Measurements from ENCODE around the gene GJB2. TPM values are rescaled to one million over a fixed set of nuclear protein-coding genes. Genes with fewer than 3 reads are reported as not detected.
A peak's percentile ranks its signal among the peaks of the same experiment; 100 is the strongest.

The GJB2 gene
- total RNA-seq, 2 donors from 2014 or later: 41.5 to 50.4 TPM

- DNase-seq: no peak
- H3K36me3 ChIP-seq: no peaks in the 10 kb centered on the region
- peaks cover 10% of the 10 kb centered on the region for H3K27me3 ChIP-seq
- no peak overlapping the region for H3K9ac ChIP-seq (ENCODE audit: low read depth in 2 of 2, low read length in 2 of 2)
- no peak overlapping the region for H3K27ac ChIP-seq
- H3K4me1 ChIP-seq: no peaks in the 10 kb centered on the region
- TF ChIP-seq, protein P1, sequence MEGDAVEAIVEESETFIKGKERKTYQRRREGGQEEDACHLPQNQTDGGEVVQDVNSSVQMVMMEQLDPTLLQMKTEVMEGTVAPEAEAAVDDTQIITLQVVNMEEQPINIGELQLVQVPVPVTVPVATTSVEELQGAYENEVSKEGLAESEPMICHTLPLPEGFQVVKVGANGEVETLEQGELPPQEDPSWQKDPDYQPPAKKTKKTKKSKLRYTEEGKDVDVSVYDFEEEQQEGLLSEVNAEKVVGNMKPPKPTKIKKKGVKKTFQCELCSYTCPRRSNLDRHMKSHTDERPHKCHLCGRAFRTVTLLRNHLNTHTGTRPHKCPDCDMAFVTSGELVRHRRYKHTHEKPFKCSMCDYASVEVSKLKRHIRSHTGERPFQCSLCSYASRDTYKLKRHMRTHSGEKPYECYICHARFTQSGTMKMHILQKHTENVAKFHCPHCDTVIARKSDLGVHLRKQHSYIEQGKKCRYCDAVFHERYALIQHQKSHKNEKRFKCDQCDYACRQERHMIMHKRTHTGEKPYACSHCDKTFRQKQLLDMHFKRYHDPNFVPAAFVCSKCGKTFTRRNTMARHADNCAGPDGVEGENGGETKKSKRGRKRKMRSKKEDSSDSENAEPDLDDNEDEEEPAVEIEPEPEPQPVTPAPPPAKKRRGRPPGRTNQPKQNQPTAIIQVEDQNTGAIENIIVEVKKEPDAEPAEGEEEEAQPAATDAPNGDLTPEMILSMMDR (IDR thresholded peaks at IDR 0.05): no peak
- intact Hi-C loops (cut with DNase I): no loop called here
- H3K4me3 ChIP-seq: no peak overlapping the region
- H3K9me3 ChIP-seq: no peaks in the 10 kb centered on the region
These were observed 14.6 kb downstream of the GJB2 start for GRCh38 chr13:20178156-20178555.

GRCh38 chr13:20177049-20177831 lies 15.5 kb downstream of the GJB2 start:
- H3K27me3 ChIP-seq: peaks cover 10% of the 10 kb centered on the region
- H3K36me3 ChIP-seq: no peaks in the 10 kb centered on the region
- H3K9me3 ChIP-seq: no peaks in the 10 kb centered on the region
- TF ChIP-seq, protein P1 (IDR thresholded peaks at IDR 0.05): no peak
- H3K9ac ChIP-seq (ENCODE audit: low read depth in 2 of 2, low read length in 2 of 2): no peak overlapping the region
- no peak overlapping the region for H3K27ac ChIP-seq
- H3K4me3 ChIP-seq: no peak overlapping the region
- no peaks in the 10 kb centered on the region for H3K4me1 ChIP-seq
- no peak for DNase-seq
- intact Hi-C loops (cut with DNase I): no loop called here

GRCh38 chr13:20175907-20176652 lies 16.7 kb downstream of the GJB2 start:
- no peaks in the 10 kb centered on the region for H3K36me3 ChIP-seq
- TF ChIP-seq, protein P1 (IDR thresholded peaks at IDR 0.05): no peak
- H3K27me3 ChIP-seq: peaks cover 10% of the 10 kb centered on the region
- H3K4me3 ChIP-seq: no peak overlapping the region
- no peak overlapping the region for H3K27ac ChIP-seq
- no peak overlapping the region for H3K9ac ChIP-seq (ENCODE audit: low read depth in 2 of 2, low read length in 2 of 2)
- H3K9me3 ChIP-seq: no peaks in the 10 kb centered on the region
- intact Hi-C loops (cut with DNase I): no loop called here
- no peak for DNase-seq
- H3K4me1 ChIP-seq: no peaks in the 10 kb centered on the region

GRCh38 chr13:20175406-20175794 lies 17.3 kb downstream of the GJB2 start:
- TF ChIP-seq, protein P1 (IDR thresholded peaks at IDR 0.05): no peak
- no peaks in the 10 kb centered on the region for H3K9me3 ChIP-seq
- peaks cover 10% of the 10 kb centered on the region for H3K27me3 ChIP-seq
- intact Hi-C loops (cut with DNase I): no loop called here
- H3K4me3 ChIP-seq: no peak overlapping the region
- H3K36me3 ChIP-seq: no peaks in the 10 kb centered on the region
- H3K27ac ChIP-seq: no peak overlapping the region
- DNase-seq: no peak
- no peaks in the 10 kb centered on the region for H3K4me1 ChIP-seq
- no peak overlapping the region for H3K9ac ChIP-seq (ENCODE audit: low read depth in 2 of 2, low read length in 2 of 2)

DNA sequence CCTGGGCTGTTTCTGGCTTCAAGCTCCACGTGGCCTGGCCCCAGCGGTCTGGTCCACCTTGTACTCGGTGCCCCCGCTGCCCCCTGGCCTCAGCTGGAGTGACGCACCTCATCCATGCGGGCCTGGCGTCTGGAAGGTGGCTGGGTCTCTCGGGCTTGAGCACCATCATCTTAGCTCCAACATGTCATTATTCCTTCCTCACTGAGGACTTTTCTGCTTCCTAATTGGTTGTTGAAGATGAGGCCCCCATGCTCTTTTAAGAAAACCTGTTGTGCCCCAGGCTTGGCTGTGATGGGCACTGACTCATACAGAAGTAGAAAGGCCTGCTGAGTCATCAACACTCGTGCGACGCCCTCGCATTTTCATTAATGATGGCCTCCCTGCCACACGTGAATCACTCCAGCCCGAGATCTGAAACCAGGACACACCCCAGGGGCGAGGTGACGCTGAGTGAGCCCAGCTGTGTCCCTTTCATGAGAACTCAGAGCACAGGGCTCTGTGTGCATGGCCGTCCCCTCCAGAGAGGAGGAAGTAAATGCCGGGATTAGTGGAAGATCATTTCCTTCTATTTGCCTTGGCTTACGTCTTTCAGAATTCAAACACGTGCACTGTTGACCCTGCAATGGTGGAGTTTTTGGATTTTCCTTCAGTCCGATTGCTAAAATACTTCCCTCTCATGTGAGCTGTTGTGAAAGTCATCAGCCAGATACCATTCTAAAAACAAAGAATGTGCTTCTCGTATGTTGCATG lies 17.9 kb downstream of the GJB2 start:
- no peaks in the 10 kb centered on the region for H3K36me3 ChIP-seq
- H3K4me1 ChIP-seq: no peaks in the 10 kb centered on the region
- H3K4me3 ChIP-seq: no peak overlapping the region
- intact Hi-C loops (cut with DNase I): no loop called here
- no peaks in the 10 kb centered on the region for H3K9me3 ChIP-seq
- TF ChIP-seq, protein P1 (IDR thresholded peaks at IDR 0.05): no peak
- peak; percentile 70 for DNase-seq
- no peak overlapping the region for H3K27ac ChIP-seq
- no peak overlapping the region for H3K9ac ChIP-seq (ENCODE audit: low read depth in 2 of 2, low read length in 2 of 2)
- peaks cover 10% of the 10 kb centered on the region for H3K27me3 ChIP-seq

Measured in colonic mucosa (tissue), 4 donors.